HG02870 (cell line): ENCODE data around the gene DPY19L1.
"Not testable (repeated sequence)": the region's sequence is repeated elsewhere in the genome, so short reads cannot be mapped to it uniquely, and the experiment has no call there.

Source experiments
- ATAC-seq: cut with Tn5 transposase; IDR thresholded peaks from one replicate; pipeline ENCODE4 v1.9.1; 2021; ENCODE audit warnings: mild to moderate bottlenecking, moderate library complexity; ENCODE audit not compliant: unreplicated experiment

Gene DPY19L1

DNA sequence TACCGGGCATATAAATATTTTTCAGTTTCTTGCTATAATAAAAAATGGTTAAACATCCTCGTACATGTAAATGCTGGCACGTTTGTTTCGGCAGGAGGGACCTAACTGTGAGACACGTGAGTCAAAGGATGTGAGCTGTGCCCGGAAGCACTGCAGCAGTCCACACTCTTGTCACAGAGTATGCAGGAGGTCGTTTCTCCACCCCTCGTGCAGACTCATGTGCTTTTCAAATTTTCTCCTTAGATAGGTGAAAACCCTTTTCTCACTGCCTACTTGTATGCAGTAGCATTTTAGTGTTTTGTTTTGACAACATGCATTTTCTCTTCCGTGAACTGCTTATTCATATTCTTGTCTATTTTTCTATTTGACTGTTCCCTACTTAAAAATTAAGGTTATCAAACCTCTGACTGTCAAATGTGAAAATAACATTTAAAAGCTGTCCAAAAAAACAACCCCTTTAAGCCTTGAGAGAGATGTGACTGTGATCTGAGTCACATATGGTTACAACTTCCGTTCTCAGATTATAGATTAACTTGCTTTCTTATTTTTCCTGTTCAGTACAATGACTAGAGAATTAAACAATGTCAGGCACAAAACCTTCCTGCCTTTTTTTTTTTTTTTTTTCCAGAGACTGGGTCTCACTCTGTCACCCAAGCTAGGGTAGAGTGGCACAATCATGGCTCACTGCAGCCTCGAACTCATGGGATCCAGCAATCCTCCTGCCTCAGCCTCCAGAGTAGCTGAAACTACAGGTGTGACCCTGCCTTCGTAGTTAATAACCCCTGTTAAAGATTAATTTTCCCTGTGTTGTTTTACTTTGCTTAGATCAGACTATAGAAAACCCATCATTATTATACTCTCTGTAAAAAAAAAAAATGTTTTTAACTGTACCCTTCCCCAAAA is 45.1 kb downstream of the DPY19L1 start:
- ATAC-seq: peak; percentile 82

DNA sequence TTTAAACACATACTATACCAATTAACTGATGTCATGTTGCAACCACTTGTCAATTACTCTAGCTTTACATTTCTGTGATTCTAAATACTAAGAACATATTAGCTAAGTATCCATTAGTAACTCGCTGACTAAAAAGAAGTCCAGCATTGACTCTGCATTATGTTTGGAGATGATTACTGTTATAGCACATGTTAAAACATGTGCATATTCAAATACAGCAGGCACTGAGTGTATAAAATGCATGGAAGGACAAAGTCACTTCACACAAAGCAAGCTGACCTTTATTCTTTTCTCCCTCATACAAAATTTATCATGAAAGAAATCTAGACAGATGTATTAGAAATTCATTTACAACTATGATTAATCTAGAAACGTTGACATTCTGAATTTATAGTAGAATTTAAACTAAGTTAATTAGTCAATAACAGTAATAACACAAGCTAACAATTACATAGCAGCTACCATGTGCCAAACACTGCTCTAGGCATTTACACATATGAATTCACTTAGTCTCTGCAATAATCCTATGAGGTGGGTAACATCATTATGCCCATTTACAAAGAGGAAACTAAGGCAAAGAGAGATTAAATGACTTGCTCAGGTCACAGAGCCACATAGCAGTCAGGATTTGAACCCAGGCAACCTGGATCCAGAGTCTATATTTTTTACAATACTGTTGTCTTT is 48.7 kb downstream of the DPY19L1 start:
- not testable (repeated sequence) for ATAC-seq

DNA sequence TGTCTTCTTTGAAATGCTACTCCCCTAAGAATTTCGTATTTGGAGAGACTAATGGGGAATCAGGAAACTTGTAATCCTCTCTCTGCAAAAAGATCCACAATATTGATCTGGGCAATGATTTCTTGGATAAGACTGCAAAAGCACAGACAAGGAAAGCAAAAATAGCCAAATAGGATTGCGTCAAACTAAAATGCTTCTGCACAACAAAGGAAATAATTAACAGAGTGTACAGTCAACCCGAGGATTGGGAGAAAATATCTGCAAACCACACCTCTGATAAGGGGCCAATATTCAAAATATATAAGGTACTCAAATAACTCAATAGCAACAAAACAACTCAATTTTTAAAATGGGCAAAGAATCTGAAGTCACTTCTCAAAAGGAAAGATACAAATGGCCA is 52.1 kb downstream of the DPY19L1 start:
- not testable (repeated sequence) for ATAC-seq

DNA sequence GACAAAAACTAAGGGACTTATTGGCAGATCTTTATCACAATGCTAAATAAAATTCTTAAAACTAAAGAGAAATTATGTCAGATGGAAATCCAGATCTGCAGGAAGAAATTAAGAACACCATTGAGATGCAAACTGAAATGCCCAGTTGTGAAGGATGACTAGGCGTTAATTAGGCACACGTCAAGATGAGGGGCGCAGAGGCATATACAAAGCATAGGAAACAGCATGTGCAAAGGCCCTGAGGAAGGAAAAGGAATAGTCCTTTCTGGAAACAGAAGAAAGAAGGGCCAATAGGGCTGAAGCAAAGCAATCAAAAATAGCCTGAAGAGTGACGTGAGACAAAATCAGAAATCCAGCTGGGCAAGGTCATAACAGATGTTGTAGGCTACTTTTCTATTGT is 53.1 kb downstream of the DPY19L1 start:
- ATAC-seq: not testable (repeated sequence)

DNA sequence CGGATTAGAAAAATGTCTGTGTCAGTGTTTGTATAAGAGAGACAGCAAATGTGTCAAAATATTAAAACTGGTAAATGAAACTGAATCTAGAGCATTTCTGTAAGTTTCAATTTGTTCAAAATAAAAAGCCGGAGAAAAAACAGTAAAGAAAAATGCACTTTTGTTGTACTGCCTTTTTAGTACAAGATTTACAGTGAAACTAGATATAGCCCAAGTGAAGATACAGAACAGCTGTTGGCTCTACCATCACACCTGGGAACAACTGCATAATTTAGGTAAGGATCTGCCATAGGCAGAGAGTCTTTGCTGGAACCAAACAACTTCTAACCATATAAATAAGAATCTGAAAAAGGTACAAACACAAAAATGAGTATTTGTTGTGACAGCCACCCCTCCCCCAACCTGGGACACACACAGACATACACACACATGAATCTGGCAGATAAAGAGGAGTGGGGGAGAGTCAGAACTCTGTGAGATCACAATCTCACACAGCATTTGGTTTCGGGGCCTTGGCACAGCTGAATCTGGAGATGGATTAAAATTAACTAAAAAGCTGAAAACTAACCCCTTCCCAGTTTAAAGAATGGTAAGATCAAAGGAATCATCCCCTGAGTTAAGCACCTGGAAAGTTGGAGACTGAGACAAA is 54.8 kb downstream of the DPY19L1 start:
- peak; percentile 63 for ATAC-seq

DNA sequence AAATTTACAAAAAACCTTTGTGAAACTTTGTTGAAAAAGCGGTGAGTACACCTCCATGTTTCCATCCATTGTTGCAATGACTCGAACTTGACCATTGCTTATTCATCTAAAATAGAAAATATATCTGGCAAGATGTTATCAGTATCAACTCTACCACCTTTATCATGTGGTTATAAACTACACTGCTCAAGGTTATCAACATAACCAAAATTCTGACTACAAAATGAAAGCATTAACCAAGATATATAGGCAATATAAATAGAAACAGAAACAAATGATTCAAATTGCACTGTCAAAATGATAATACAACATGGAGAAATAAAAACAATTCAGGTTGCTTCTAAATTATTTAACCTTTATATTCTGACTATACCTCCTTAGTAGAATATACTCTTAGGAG is 58.2 kb downstream of the DPY19L1 start:
- not testable (repeated sequence) for ATAC-seq

DNA sequence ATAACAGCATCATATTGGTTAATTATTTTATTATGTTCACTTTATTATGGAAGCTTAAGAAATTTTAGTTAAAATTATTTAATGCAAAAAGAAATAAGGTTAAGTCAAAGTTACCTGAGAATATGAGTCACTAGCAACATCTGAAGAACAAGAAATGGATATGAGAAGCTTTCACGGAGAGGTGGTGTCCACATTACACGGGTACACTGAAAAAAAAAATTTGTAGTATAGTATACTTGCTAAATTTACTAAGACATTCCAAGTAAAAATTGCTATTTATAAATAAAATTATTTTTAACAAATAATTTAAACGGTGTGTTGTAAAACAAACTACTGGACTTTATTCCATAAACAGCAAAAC is 63.9 kb downstream of the DPY19L1 start:
- no peak for ATAC-seq

DNA sequence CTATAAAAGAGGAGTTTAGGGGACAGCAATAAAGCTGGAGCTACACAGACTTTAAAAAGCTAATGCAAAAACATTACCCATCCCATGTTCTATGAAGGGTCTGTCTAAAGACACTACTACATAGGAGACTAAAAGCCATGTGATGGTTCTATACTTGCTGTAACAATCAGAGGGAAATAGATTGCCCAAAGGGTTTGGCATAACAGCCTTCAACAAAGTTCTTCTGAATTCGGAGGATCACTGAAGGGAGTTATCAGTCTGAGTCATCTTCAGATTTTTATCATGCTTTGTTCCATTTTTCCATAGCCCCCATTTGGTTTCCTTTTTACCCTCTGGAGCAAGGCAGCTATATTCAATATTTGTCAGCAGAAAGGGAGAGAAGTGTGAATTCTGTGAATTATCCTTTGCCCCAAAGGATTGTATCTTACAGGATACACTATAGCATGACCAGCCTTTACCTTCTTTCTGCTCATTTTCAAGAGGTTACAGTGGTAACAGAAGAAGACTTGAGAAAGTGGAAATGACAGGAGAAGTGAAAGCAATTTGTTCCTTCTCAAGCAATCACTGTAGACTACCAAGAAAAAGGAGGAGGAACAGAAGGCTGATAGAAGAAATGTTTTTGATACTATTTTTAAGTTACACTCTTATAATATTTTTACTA is 64.4 kb downstream of the DPY19L1 start:
- peak; percentile 92 for ATAC-seq

DNA sequence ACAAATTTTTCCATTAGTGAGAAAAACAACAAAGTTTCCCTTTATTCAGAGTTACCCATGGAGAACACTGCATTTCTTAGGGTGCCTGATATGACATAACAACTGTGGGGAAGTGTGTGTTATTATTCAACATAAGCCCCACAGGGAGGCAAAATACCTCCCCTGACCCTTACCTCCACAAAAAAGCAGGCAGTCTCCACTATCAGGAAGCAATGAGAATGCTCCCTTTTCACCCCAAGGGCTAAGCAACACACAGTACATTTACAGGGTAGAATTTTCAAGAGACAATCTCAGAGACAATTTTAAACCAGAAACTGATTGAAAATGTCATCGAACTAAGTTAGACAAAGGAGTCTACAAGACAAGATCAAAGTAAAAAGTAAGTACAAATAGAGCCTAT is 69.5 kb downstream of the DPY19L1 start:
- not testable (repeated sequence) for ATAC-seq

DNA sequence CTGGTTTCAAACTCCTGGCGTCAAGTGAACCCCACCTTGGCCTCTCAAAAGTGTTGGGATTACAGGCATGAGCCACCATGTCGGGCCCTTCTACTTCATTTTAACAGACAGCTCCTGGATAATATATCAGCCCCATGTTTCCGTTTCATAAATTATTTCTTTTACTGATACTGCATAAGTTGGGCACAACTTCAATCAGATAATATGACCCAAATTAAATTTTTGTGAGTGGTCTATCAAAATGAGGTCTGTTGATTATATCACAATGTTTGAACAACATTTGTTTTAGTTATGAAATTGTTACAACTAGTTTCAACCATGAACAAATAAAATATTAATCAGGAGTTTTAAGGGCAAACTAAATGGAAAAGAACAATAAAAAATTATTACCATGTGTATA is 70.8 kb downstream of the DPY19L1 start:
- ATAC-seq: not testable (repeated sequence)

DNA sequence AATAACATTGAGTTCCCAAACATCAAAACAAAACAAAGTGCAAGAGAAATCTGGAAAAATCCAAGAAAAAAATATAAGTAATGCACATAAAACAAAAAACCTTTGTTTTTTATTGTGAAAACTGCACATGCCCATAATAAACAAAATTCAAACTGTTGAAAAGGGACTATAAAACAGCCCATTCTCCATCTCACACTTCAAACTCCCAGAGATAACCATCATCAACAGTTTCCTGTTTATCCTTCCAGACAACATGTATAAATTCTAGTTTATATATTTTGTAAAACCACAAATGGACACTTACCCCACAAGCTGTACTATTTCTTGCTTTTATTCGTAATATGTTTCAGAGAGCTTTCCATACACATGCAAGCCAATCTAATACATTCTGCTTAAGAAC is 79.3 kb downstream of the DPY19L1 start:
- no peak for ATAC-seq

DNA sequence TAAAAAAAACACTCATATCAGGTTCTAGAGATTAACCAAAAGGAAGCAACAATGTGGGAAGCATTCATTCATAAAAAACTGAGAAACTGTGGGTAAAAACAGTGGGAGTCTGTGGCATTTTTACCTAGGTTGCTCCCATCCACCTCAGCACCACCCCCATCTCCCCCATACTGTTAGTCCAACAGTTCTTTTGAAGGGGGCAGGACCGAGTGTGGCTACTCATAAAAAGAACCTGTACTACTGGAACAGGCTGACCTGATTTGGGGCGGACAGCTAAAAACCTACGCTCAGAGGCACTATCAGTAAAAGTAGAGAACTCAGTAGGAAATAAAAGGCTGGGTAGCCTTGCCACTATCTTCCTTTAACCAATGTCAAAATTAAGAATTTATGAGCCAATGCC is 84.5 kb downstream of the DPY19L1 start:
- ATAC-seq: no peak

DNA sequence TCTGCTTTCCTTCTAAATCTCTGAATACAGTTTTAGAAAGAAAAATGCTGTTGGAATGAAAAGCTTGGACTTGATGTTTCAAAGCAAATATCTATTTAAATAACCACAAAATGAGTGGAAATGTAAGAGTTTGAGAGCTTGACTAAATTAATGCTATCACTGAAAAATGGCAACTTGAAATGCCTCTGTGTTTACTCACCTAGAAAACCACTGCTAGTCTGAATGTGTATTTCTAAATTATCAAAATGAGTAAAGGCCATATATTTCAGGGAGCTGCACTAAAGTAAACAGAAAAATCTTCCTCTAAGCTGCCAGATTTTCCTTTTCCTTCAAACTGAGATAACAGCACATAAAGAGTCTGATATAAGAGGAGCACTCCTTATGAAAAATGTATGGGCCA is 87.9 kb downstream of the DPY19L1 start:
- ATAC-seq: no peak

DNA sequence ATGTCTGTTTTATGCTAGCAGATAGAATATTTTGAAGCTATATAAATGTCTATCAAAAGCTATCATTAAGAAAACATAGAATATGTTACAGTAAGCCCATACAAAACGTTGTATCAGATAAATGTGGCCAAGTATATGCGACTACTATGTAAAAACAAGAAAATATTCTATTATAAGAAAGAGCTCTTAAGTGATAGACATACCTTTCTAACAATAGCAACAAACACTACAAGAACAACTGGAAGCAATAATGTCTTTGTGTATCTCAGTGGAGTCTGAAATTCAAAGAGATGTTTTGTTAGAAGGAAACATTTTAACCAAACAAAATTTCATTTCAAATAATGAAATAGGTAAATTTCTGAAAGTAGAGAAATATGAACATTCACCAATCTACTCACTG is 89.9 kb downstream of the DPY19L1 start:
- not testable (repeated sequence) for ATAC-seq

DNA sequence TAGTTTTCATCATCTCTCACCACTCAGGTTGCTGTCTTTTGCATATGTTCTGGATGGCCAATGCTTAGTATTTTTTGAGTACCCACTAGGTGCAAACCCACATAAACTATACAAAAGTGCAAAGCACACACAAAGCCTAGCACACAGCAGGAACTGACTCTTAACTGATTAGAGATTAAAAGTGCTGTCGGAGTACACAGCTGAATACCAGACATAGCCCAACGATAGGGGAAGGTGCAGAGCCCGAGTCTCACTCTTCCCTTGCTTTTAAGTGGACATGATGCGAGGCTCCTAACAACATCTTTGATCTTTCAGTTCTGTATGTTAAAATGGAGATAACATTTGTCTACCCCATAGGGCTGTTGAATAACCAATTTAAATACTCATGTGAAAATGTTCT is 90.8 kb downstream of the DPY19L1 start:
- no peak for ATAC-seq

DNA sequence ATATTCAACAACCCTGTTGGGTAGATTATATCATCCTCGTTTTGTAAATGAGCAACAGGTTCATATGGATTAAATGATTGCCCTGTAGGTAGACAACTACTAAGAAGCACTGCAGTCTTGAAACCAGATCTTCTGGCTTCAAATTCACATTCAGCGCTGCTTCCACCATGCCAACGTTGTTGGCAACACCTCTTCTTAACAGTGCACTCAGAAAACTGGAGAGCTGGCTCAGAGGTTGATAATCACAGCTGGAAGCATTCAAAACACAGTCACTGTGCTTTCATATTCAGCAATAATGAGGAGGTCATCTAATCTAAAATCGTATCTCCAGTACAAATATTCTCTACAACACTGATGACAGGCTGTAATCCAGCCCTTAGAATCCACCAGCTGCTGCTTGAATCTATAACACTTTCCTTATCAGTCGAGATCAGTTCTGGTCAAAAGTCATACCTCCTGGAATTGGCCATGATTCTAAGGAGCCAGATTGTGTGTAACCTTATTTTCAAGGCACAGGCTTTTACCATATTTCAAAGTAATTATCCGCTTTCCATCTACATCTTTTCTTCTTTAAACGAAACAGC is 91.3 kb downstream of the DPY19L1 start:
- ATAC-seq: not testable (repeated sequence)

DNA sequence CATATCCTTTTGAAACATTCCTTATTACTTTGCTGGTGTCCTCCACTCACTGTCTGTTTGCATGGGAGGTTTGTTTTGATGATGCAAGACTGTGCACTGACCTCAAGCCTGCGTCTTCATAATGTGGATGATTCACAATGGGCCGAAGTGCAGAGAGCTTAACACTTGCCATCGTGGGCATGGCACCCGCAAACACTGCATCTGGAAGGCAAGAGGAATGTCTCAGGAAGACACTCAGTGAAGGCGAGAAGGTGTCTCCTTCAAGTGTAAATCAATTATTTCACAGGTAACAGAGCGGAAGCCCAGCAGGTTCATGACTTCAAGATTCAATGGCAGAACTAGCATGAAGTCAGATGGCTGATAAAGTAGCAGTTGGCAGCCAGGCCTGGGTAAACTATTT is 98.1 kb downstream of the DPY19L1 start:
- ATAC-seq: no peak

DNA sequence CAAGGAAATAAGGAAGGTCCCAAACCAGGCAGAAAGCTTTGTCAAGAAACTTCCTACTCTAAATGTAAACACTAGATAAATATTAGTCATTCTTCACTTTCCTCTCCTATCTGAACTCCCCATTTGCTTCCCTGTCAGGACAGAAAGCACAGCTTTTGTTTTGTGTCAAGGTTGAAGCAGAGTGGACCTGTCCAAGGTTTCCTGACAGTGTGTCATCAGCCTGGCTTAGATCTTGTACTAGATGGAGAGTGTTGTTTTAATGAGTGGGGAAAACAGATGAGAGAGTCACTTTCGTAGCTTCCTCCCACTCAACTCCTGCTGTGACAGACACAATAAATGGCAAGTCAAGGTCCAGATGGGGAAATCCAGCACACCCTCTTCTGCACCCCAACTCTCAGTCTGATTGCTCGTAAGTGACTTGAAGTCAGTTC is 101.5 kb downstream of the DPY19L1 start:
- ATAC-seq: peak; percentile 58

DNA sequence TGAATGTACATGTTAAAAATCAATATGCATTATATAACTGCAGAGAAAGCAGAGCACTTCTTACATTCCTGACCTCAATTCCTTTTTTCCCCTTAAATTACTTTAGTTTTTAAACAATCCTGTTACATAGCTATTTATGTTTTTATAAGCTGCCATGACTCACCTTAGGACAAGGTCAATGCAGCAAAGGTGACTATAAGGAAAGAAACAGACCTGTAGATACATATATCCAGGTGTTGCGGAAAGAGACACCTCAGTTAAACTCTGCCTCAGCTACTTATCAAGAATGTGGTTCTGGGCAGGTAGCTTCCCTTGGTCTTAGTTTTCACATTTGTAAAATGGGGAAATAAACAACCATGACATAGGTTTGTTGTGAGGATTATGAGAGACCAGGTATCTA is 105.5 kb downstream of the DPY19L1 start:
- ATAC-seq: no peak

DNA sequence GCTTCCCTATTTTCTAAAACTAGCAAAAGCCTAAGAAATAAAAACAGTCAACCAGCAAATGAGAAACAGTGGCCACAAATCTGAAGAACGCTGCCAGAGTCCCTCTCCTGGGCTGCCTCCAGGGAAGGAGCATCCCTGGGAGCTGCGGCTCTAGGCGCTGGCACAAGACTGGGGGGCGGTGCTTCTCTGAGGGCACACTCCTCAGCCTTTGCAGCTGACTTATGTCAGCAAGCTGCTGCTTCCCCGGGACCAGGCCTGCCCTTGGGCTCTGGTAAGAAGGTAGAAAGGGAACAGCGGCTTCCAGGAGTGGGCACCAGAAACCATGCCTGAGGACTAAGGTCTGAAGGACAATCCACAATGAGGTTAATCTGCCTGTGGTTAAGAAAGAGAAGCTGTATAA is 107.5 kb downstream of the DPY19L1 start:
- ATAC-seq: not testable (repeated sequence)

DNA sequence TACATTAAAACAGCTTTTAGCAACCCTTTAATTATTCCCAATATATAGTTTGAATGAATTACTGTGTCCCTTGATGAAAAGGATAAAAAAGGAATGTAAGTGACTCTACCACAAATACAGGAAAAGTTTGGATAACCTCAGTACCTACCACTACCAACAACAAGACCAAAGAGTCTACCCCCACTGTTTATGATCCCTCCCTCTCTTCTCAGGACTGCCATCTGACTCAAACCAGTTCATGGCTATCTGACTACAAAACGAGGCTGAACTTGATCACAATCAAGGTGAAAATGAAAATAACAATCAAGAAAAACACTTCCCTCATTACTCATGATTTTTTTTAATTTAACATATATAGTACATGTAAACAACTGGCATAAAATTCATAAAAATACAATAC is 108.7 kb downstream of the DPY19L1 start:
- no peak for ATAC-seq
